GM19467 (cell line): ENCODE results near the gene UGT1A6.

Experiments
- ATAC-seq: cut with Tn5 transposase; IDR thresholded peaks from one replicate; pipeline ENCODE4 v1.9.1; 2021; ENCODE audit warnings: mild to moderate bottlenecking, moderate library complexity; ENCODE audit not compliant: unreplicated experiment

Gene UGT1A6

DNA sequence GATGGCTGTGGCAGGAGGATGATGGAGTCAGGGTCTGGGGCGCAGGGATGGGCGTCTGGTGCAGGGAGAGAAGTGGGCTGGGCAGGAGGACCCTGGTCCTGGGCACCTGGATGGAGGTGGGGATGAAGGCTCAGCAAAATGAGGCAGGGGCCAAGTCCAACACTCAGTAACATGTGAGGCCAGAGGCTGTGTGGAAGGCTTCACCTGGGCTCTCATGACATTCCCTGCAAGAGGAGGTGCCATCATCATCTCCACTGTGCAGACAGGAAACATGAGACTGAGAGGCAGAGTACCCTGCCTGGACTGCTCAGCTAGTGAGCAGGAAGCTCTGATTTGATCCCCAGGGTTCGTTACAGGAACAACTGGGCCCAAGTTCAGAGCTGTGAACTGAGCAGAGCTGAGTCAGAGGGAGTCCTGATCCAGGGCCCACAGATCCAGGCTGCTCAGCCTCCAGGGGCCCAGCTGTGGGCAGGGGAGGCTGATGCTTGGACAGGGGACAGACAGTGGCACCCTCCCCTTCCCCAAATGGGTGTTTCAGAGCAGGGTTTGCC, 124.7 kb downstream of the UGT1A6 start:
- no peak for ATAC-seq

DNA sequence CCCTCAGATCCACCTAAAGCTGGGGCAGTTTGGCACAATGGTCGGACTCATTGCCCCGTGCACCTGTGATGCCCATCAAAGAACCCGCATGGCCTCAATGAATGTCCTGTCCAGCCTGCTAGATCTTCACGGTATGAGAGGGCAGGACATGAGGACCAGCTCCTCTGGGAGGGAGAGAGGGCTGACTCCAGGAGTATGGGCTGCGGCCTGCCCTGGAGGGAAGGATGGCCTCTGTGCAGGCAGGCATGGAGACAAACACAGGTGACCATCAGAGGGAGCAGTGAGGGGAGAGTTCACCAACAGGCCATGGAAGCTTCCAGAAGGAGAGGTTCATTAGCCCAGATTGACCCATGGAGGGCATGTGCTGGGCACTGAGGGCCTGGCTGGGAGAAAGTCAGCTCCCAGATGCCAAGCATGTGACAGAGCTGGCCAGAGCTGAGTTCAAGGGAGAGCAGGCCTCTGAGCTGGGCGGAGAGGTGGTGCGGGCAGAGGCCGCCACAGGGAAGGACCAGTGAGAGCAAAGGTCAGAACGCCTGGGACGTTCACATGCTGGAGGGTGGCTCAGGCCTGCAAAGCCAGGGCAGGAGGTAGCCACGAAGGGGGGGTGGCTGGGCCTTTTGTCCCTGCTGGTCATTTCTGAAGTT, 125.4 kb downstream of the UGT1A6 start:
- ATAC-seq = no peak

DNA sequence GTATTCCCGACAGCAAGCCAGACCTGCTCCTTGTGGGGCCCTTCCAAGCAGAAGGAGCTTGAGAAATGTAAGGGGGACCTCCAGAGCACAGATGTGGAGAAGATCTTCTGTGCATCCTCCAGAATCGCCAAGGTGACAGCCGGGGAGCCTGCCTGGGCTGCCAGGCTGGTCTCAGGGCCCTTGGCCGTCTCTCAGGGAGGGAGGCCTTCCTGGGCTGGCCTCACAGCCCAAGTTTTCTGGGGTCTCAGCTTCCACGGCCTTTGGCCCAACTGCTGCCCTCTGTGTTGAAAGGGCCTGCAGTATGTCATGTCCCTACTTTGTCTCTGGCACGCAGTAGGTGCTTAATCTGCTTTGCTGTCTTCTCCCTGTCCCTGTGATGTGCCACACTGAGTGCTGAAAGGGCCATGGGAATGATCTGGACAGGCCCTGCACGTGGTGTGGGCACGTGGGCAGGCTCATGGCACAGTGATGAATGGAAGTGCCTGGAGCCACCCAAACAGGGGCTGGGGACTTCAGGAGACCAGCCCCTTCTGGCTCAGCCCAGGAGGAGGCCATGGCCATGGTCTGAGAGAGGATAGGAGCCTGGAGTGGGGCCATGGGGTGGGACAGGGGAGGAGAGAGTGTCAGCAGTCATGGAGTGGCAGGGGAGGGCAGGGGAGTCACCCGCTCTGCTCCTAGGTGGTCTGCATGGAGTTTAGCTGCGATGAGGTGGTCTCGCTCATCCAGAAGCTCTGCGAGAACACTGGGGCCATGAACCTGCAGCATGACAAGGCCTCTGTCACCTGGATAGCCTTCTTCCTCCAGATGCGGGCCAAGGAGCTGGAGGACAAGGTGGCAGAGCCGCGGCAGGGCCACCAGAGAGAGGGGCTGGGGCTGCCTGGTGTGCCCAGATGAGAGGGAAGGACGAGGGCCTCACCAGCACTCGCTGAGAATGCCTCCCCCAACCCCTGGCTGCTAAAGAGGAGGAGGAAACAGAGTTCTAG, 126.2 kb downstream of the UGT1A6 start:
- ATAC-seq = no peak

DNA sequence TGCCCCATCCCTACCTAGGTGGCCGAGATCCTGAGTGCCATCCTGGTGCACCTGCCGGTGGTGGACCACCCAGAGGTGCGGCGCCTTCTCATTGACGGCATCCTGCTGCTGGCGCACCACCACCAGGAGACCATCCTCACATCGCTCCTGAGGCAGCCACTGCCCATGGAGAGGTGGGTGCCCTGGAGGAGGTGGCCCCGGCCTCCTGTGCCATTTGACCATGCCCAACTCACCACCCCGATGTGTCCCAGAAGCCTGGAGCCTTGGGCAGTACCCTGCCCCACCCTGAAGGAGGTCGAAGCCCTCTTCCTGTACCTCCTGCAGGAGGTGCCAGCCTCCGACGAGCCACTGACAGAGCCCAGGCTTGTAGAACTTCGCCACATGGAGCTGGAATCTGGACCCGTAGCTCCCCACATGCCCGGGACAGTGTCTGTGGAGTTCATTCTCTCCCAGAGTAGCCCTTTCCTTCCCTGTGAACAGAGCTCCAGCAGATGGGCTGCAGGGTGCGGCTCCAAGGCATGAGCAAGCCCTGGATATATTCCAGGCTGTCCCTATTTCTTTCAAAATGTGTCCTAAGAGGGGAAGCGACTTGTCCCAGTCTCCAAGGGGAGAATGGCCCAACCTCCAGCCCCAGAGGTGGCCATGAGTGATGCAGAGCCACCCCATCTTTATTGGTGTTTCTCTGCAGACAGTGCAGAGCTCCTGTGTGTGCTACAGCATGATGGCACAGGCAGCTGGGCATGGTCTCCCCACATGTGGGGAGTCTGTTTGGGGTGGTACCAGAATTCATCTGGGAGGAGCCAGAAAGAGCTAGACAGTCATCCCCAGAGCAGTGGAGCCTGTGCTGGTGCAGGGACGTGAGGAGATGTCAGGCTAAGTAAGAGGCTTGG, 127.4 kb downstream of the UGT1A6 start:
- ATAC-seq = no peak

DNA sequence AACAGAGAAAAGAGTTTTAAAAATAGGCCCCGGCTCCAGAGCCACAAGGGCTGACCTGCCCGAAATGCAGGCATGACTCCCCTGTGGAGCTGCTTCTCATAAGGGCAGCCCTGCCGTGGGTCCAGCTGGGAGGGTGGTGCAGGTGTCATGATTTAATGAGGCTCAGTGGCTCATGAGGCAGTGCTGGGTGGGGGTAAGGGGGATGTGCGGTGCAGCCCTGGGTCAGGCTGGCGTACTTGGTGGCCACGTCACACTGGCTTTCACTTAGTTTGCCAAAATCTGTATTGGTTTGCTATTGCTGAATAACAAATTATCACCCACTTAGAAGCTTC, 128.1 kb downstream of the UGT1A6 start:
- ATAC-seq = no peak

DNA sequence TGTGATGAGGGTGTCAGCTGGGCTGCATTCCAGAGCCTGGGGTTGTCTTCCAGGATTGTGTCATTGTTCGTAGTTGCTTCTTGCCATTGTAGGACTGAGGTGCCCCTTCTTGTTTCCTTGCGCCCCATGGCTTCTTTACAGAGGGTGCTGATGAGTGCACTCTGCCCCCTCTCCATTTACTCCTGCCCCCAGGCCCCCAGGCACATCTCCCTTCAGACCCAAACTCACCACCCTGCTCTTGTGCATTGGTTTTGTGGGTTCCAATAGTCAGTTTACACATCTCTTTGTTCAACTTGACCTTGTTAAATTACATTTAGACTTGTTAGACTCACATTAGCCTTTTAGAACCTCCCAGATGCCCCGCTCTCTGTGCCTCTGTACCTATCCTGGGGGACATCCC, 128.5 kb downstream of the UGT1A6 start:
- no peak for ATAC-seq

DNA sequence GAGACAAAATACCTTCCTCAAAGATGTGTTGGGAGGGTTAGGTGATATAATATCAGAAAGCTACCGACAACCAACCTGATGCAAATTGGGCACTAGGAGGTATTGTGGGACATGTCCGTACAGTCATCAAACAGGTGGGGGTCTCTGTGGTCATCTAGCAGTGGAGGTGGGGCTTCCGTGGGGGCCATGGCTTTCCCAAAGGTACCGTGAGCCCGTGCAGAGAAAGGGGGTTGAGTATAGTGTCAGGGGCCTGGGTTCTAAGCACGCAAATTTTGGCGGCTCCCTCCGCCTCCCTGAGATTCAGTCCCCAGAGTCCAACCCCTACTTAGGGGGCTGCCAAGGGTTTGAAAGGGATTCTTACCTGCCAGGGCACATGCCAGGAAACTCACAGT, 129.0 kb downstream of the UGT1A6 start:
- ATAC-seq = no peak

DNA sequence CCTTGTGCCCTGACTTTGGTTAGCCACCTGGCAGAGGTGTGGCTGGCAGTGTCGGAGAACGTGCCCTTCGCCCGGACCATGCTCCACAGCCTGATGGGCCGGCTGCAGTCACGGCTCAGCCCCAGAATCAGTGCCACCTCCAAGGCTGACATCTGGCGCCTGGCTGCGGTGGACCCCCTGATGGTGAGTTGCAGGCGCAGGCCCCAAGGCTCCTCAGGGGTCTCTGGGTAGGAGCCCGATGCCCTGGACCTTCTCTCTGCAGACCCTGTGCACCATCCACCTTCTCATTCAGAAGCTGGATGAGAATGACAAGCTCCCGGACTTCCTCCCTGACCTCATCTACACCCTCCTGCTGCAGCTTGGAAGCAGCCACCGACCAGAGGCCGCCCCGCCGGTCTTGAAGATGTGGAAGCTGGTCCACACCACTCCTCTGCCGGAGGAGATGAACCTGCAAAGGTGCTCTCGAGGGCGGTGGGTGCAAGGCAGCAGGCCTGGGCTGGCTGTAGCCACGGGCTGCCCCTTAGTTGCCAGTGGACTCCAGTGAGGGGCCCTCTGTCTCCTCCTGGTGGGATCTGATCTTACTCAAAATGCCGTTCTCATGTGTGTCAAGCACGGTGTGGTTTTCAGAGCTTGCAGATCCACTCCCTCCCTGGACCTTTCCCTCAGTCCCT, 129.5 kb downstream of the UGT1A6 start:
- no peak for ATAC-seq
